GM21447 (cell line): Measurements from ENCODE around the gene FBXO31.
"Not testable (repeated sequence)": the region's sequence is repeated elsewhere in the genome, so short reads cannot be mapped to it uniquely, and the experiment has no call there.

Source experiments
- ATAC-seq: cut with Tn5 transposase; IDR thresholded peaks from one replicate; pipeline ENCODE4 v1.9.1; 2021; ENCODE audit not compliant: unreplicated experiment

Gene FBXO31

DNA sequence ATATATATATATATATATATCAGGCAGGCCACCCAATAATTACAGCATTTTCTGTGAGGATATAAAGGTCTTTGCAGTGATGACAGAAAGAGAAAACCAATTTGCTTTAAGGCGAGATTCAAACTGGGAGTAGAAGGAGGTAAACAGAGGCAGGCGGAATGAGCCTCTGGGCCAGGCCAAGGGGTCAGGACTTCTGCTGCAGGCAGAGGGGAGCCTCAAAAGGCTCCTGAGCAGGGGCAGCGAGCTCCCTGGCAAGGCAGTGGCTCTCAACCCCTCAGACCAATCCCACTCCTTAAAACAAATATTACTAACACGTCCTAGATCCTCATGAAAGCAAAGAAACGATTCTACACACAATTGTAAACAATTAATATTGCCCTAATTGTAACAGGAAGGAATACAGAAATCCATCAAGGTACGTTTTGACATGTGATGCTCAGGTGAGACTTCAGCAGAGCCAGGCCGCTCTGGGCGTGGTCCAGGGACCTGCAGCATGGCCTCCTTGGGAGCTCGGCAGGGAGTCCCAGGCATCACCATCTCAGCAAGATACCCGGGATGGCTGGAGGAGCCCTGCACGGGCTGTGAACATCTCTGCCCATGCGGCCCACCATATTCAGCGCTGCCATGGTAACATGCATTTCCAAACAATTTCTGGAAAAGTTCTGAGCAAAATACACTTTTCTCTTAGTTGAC, 18.4 kb downstream of the FBXO31 start:
- no peak for ATAC-seq

DNA sequence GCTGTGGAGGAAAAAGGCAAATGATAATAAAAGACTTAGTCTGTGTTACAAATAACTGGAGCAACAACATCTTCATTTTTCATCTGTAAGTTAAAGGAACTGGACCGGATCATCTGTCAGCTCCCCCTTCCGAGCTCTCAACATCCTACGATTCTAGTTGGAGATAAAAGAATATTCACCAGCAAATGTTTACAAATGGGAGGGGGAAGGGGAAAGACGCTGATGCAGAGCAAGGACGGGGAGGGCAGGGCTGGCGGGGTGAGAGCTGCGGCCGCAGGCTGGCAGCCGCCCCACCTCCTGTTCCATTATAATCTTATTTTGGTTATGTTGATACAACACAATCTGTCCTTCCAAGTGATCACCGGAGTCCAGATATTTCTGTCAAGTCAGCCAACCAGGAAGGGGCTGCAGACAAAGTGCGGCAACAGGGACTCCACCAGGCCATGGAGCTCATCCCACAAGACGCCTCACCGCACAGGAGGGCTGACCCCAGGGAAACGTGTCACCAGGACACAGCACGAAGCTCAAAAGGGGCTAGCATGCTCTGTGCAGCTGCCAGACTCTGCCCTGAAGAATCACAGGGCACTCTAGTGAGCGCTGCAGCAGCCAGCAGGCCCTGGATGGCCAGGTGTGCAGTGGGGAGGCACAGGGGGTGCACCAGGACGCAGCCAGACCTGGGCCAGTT, 19.7 kb downstream of the FBXO31 start:
- no peak for ATAC-seq

DNA sequence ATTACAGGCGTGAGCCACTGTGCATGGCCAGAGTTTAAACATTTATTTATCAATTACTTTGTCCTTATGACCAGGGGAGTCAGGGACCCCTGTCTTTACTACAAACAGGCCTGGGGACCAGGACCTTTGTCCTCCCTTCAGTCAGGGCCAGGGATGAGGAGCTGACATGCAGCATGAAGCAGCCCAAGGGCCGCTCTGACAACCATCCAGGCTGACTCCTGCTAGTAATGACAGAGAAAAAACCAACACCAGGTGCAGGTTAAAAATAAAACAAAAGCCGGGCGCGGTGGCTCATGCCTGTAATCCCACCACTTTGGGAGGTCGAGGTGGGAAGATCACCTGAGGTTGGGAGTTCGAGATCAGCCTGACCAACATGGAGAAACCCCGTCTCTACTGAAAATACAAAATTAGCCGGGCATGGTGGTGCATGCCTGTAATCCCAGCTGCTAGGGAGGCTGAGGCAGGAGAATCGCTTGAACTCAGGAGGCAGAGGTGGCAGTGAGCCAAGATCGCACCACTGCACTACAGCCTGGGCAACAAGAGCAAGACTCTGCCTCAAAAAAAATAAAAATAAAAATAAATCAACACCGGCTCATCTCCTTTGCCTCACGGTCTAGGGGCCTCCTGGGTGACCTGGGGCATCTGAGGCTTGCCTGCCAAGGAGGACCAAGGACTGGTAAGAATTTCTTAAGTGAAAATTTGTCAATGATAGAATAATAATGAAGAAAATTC, 20.6 kb downstream of the FBXO31 start:
- ATAC-seq: not testable (repeated sequence)

DNA sequence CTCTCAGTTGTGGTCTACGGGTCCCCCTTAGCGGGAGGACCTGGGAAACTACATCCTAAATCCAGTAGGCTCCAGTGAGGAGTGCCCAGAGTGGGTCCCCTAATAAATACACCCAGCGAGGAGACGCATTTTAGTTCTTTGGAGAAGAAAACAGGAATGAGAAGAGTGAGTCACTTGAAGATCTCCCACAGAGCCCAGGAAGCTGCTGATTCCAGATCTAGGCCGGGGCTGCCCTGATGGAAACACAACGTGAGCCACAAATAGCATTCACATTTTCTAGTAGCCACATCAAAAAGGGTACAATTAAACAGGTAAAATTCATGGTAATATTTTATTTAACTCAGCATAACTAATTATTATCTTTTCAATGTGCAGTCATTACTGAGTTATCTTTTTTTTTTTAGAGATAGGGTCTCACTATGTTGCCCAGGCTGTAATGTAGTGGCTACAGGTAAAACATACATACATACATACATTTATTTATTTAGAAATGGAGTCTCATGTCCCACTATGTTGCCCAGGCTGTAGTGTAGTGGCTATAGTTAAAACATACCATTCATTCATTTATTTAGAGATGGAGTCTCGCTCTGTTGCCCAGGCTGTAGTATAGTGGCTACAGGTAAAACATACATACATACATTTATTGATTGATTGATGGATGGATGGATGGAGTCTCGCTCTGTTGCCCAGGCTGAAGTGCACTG, 21.5 kb downstream of the FBXO31 start:
- ATAC-seq: no peak

DNA sequence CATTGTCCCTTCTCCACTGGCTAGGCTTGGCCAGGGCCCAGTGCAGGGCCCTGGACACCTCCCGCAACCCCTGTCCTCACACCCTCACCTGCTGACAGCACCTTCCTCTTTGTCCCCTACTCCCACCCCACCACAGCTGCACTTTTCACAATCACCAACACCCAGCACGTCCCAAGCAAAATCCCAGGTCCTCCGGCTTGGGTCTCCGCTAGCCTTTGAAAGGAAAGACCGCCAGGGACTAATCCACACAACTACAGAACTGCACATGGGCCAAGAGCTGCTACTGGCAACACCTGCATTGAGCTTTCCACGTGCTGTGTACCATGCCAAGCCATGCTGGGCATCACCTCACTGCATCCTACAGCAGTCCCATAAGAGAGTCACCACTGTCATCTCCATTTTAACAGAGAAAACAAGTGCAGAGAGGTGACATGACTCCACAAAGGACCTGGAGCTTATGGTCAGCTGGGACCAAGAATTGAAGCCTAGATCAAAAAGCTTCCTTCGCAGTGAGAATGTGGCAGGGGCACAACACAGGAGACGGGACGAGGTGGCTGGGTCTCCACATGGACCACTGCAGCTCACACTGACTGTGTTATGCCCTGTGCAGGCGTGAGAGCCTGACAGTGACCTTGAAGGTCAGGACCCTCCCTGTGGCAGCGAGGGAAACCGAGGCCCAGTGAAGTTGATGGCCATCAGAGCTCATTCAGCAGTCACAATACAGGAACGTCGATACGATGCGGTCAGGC, 22.5 kb downstream of the FBXO31 start:
- no peak for ATAC-seq

DNA sequence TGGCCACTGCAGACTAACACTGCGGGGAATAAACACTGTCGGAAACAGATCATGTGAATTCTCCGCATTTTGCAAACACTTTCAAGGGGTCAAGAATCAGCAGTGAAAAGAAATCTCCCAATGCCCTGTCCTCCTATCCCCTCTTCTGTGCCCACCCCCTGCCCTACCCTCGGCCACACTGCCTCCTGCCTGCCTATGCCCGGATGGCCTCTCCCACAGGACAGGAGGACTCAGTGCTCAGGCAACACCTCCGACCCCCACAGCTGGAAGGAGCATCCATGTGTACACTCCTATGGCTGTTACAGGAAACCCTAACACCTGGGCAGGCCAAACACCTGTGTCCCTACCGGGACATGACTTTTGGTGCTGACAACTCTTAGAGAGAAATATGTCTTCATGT, 24.5 kb downstream of the FBXO31 start:
- no peak for ATAC-seq

DNA sequence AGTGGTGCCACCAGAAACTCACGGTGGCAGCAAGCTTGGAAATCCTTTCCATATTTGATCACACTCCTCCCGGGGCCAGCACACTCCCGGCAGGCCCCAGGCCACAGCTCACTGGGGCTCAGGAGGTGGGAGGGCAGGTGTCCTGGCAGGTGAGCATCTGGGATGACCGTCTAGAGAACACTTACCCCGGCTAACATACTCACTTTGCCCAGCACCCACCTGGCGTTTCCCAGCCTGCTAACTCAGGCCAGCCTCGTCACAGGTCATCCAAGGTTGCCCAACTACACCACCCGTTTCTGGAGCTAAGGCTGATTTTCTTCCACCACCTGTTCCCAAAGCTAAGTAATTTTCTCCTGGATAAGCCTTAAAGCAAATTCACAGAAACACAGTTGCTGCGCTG, 24.9 kb downstream of the FBXO31 start:
- ATAC-seq: no peak

DNA sequence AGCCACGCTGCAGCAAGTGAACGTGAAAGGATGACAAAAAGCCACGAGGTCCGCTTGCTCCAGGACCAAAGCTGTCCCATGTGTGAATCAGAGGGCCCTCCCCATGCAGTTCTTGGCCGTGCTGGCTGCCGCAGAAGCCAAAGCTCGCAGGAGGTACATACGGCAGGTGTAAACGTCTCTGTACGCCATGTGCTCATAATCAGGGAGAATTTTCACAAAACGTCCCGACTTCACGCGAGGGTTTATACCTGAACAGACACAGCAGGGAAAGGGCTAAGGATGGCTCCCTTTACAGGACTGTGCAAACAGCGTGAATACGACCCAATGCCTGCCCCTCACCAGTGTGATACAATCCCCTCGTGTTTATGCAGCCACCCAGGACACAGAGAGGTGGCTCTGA, 25.3 kb downstream of the FBXO31 start:
- no peak for ATAC-seq

DNA sequence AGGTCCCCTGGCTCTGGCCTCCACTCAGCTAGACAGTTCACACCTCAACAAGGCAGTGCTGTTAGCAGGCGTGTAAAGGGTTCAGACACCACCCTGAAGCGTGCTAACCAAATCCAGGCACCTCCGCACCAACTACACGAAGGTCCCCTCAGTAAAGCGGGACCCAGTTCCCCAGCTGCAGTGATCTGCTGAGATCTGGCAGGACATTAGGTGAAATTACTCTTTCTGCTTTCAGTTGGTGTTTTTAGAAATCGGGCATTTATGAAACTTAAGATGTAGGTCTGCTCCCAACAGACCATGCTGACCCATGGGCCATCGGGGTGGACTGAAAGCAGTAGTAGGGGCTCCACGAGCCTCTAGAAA, 27.1 kb downstream of the FBXO31 start:
- no peak for ATAC-seq

DNA sequence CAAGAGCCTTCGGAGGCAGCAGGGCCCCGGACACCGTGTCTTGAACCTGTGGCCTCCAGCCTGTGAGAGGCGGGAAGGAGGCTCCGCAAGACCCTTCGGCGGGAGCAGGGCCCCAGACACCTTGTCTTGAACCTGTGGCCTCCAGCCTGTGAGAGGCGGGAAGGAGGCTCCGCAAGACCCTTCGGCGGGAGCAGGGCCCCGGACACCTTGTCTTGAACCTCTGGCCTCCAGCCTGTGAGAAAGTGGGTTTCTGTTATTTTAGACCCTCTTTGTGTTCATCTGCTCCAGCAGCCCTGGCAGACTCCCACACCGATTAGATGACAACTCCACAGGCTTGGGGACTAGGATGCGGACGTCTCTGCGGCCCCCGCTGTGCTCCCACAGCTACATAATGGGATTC, 30.0 kb downstream of the FBXO31 start:
- ATAC-seq: no peak

DNA sequence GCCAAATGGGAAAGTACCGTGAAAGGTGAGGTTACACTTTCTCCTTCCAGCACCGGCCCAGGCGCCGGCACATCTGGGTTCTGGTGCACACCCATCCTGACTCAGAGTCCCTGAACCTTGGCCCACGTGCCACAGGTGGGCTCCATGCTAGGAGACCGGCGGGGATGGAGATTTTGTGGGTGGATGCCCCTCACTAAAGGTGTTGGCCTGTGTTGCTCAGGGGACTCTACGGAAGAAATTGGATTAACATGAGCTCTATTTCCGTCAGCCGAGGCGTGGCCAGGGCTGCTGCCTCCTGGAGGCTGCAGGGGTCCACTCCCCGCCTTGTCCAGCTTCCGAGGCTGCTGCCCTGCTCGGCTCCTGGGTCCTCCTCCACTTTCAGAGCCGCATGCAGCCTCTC, 30.8 kb downstream of the FBXO31 start:
- no peak for ATAC-seq

DNA sequence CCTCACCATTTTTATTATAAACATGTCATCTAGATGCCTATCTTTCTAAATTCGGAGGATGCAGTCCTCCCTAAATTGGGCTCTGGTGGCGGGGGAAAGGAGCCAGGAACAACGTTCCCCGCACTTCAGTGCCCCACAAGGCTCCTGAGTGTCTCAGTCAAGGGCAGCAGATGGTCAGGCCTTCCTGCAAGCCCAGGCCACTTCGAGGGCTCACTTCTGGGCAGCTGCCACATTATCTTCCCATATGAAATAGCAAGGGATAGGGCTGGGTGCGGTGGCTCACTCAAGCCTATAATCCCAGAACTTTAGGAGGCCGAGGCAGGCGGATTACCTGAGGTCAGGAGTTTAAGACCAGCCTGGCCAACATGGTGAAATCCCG, 32.3 kb downstream of the FBXO31 start:
- ATAC-seq: no peak

DNA sequence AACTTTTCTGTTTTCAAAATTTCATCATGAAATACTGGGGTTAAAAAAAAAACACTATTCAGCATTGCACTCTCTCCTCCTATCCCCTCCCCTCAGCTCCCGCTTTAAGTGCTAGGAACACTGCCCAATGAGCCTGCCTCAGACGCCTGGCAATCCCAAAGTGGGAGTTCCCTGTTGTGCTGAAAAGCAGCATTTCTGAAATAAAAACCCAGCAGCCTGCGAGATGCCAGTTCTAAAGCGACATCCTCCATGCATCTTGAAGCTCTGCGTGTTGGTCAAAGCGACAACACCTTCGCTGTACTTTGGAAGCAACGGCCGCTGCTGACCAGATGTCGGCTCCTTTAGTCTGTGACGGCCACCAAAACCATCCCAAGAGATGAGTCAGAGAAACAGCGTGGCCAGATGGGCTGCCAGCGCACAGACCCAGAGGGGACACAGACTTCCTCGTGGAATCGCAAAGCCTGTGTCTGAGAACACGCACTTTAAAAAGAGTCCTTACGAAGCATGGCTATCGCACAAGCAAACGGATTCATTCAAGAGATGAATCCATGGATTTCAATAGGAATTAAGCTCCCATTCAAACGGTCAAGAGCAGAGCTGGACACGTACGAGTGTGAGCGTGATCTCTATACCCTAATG, 32.8 kb downstream of the FBXO31 start:
- no peak for ATAC-seq

DNA sequence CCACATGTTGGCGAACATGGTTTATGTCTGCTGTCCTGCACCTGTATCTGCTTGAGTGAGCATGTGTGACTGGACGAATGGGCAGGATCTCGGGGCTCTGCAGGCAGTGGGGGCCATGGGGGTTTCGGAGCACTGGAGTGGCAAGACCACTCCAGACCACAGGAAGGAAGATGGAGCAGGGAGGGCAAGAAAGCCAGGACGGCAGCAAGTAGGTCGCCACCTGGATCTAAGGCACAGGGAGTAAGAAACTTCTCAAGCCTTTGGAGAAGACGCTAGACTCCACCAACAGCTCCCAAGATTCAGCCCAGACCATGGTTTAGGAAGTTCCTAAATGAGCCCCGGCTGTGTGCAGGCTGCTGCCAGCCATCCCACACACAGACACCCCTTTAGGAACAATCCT, 33.5 kb downstream of the FBXO31 start:
- ATAC-seq: no peak

DNA sequence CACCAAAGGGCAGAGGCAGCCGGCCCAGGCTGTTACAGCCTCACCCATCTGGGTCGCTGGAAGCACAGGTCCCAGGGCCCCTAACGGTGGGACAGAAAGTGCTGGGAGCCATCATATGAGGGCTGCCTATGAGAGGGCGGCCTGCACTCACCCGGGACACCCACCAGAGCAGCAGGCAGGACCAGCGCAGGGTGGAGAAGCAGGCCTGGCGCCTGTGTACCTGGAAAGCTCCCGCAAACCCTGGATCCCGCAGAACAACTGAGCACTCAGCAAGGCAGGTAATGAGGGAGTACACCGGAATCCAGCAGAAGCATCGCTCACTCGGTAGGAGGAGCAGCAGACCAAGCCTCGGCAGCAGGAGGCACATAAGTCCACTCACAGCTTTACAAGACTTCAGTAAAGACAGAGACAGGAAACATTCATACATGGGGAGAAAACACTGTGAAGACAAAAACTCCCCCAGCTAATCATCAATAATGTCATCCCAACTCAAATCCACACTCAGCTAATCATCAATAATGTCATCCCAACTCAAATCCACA, 34.9 kb downstream of the FBXO31 start:
- no peak for ATAC-seq

DNA sequence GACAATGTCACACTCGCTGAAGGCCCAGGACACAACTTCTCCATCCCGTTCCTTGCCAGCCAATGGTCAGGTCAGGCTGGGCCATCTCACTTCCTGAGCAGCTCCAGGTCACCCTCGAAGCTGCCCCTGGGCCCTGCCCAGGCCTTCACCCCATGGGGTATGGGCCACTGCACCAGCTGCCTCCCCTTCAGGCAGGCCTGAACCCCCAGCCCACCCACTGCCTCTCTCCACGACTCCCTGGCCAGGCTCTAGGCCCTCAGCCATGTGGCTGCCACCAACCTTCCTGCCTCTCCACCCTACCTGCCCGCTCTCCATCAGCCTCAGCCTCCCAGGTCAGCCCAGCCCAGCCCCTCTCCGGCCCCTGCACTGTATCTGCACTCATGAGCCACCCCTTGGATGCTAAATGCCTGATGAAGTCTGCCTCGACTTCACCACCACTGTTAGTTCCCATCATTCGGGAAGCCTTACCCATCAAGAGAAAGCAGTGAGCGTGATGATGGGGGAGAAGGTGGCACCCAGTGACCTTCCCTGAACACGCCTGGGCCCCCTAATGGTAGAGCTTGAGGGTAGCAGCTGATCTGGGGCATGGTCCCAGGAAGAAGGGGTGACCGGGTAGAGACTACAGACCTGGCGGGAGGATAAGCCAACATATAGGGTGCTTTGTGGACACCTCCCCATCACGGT, 35.5 kb downstream of the FBXO31 start:
- ATAC-seq: no peak

DNA sequence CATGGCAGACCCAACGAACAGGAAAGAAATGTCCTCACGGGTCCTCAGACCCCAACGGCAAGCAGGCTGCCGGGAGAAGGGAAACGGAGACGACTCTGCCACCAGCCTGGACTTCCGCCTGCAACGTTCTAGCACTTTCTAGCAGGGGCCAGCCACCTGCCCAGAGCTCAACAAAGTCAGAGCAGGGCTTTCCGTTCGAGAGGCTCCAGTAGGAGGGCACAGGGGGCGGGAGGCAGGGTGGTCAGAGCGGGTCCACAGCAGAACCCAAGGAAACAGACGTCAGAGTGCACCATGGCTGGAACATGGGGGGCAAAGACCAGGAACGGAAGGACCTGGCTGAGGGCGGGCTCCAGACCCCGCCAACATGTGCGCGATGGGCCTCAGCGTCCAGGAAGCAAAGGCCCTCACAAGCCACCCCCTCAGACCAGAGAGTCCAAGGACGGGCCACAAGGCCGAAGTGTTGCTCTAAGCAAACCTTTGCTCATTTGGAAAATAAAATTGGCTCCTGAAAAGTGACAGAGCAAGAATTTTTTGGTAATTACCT, 37.0 kb downstream of the FBXO31 start:
- no peak for ATAC-seq

DNA sequence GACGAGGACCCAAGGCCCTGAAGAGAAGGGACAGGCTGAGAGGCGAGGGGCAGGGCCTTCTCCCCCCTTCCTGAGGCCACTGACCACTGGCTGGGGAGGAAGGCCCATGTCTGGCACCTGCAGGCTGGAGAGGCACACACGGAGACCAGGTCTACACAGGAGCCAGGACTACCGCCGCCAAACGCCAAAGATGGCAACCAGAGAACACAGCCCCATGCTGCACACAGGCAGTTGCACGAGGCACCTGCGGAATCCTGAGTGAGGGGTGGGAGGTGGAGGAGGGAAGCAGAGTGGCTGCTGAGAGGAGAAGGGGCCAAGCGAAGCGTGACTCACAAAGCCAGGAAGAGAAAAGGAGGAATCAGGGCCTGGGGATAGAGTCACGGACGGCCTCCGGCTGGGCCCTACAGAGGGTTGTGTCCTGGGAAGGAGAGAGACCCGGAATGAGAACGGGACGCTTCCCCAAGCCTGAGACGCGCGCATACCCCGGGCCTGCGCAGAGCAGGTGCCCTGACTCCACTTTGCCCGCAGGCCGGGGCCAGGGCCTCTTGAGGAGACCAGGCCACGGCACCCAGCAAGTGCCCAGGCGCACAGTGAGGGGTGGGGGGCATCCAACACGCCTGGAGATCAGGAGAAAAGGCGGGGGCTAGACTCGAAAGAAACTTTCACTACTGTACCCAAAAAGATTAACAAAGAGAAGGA, 37.7 kb downstream of the FBXO31 start:
- ATAC-seq: no peak
